IPS-11a (cell line): ENCODE results near the gene GALNT16.
"Not testable (repeated sequence)": the region's sequence is repeated elsewhere in the genome, so short reads cannot be mapped to it uniquely, and the experiment has no call there.

ENCODE experiments used
- H3K4me3 ChIP-seq: one replicate; pipeline ENCODE4 v1.5.1; 2013; ENCODE audit warnings: low read depth, low read length, control low read depth

Gene GALNT16

DNA sequence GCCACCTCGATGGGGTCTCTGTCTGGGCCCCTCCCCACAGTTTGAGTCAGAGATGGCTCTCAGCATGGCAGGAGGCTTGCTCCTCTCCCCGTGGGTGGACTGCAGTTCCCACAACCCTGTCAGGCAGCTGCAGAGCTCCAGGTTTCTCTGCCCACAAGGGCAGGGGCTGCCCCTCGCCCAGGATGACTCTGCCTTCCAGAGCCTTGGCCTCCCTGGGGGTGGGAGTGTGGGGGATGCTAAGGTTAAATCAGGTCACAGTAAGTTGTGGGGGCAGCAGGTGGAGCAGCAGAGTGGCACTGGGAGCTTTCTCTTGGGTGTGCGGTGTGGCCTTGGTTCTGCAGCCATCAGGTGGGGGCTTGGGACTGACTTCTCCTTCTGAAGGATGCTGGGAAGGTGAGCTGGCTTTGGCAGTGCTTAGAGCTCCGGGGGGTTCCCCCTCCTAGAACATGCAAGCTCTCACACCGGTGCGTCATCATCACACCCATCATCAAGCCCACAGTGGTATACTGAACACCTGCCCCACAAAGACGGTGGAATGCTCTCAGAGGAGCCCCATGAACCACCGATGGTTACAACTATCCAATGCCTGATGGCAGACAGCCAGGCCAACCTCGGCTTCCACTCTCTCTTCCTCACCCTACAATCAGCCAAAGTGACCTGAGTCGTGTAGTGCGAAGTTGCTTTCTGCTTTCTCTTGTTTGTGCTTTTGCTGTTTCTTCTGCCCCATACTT is 98.4 kb downstream of the GALNT16 start:
- H3K4me3 ChIP-seq = no peak overlapping the region

DNA sequence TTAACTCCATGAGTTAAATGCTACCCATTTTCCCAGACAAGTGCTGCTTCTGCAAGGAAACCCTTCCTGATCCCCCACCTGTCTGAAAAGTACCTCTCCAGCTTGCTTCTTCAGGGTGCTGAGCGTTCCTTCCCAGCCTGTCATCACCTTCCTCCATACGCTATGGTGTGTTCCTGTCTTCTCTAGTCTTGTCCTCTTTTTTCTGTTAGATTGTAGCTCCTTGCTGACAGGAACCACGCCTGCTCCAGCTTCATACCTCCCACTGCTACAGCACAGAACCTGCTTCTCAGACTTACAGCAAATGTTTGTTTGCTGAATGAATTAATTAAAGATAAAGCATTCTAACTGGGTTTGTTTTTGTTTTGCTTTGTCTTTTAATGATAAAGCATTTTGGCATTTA is 99.0 kb downstream of the GALNT16 start:
- H3K4me3 ChIP-seq = no peak overlapping the region

DNA sequence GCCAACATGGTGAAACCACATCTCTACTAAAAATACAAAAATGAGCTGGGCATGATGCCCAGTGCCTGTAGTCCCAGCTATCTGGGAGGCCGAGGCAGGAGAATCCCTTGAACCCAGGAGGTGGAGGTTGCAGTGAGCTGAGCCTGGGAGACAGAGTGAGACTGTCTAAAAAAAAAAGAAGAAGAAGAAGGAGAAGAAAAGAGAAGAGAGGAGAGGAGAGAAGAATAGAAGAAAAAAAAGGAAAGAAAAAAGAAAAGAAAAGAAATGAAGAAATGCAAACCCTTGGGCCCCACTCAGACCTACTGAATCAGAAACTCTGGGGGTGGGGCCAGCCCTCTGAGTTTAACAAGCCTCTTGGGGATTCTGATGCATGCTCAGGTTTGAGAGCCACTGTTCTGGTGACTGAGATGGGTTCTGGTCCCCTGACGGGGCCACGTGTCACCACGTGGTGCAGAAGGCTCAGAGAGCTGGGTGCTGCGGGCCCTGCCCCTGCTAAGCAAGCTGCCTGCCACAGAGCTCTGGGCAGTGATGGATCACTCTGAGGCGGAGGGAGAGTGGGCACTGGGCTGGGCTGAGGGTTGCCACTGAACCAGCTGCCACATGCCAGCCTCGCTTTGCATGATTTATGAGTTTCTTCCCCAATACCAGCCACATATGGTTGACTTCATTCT is 100.6 kb downstream of the GALNT16 start:
- H3K4me3 ChIP-seq = no peak overlapping the region

DNA sequence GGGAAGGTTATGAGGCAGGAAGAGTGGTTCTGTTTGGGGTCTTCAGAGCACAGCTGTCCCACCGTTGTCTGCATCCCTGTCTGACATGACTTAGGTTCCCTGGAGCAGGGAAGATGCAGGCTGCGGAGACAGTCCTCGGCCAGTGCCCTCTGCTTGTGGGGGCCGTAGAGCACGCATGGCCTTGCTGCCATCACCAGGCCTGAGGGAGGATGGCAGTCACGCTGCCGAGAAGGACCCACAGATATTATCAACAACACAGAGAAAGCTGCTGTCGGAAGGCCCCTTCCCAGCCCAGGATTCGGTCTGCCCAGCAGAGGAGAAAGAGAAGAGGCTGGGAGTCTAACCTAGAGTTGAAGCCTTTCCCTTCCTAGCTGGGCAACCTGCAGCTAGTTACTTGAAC is 103.1 kb downstream of the GALNT16 start:
- no peak overlapping the region for H3K4me3 ChIP-seq

DNA sequence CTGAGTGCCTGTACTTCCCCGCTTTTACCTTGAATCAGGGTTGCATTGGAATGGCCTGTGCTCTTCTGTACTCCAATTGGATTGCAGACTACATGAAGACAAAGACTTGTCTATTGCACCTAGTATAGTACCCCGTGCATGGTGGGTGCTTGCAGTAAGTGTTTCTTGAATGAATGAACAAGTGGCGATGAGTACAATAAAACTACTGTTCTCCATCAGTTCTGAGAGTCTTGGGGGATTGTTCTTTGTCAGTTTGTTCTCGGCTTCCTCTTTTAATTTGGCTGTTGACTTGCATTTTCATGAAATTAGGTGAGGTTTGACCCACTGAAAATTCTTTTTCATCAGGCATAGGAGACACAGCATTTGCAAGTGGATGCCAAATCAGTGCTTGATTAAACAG is 104.0 kb downstream of the GALNT16 start:
- no peak overlapping the region for H3K4me3 ChIP-seq

DNA sequence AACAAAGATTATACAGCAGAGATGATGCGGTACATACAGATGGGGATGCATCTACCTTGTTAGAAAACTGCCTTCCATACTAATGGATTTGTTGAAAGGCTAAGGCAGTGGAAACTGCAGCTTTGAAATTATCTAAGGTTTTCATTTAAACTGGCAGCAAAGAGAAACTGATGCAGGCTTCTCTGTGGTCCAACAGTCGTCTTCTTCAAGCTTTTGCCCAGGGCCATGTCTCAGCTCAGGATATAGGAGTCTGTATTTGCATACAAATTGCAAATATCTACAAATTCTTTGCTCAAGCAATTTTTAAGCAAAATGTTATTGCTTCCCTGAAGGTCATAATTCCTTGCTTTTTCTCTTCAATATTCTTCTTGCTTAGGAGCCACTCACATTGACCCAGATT is 104.4 kb downstream of the GALNT16 start:
- H3K4me3 ChIP-seq = no peak overlapping the region

DNA sequence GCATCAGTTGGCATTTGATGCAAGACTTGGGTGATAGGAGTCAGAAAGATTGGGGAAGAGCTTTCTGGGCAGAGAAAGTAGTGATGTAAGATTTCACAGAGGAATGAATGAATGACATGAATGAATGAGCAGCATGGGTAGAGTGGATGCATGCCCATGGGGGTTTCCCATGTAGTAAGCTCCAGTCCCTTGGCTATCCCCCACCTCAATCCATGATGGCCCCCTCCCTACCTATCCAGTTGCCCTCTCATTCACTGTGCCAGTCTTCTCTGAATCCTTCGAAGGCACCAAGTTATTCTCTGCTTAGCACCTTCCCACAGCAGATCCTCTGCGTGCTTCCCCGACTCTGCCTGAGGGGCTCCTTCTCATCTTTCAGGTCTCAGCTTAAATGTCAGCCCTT is 106.1 kb downstream of the GALNT16 start:
- no peak overlapping the region for H3K4me3 ChIP-seq

DNA sequence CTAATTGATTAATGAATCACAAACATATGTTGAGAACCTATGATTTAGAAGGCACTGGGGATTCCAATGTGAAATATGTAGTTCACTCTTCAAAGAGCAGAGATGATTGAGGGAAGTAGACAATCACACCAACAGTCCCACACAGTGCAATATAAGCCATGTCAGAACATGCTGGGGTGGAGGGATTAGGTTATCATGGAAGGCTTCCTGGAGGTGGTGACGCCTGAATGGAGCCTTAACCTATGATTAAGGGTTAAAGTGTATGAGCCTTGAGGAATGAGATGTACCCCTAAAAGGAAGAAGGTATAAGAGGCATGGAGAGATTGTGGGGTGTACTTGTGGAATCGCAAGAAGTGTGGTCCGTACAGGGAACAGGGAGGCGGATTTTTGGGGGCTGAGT is 106.8 kb downstream of the GALNT16 start:
- H3K4me3 ChIP-seq = no peak overlapping the region

DNA sequence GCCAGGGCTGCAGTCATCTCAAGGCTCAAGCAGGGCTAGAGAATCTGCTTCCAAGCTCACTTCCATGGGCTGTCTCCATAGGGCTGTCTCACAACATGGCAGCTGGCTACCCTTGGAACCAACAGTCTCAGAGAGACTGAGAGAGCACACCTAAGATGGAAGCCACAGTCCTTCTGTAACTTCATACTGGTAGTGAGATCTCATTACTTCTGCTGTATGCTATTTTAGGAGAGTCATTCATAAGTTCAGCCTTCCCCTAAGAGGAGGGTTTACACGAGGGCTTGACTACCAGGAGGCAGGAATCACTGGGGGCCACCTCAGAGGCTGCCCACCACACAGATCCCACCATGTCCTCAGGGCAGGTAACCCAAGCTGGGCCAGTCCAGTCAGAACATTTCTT is 108.4 kb downstream of the GALNT16 start:
- H3K4me3 ChIP-seq = no peak overlapping the region

DNA sequence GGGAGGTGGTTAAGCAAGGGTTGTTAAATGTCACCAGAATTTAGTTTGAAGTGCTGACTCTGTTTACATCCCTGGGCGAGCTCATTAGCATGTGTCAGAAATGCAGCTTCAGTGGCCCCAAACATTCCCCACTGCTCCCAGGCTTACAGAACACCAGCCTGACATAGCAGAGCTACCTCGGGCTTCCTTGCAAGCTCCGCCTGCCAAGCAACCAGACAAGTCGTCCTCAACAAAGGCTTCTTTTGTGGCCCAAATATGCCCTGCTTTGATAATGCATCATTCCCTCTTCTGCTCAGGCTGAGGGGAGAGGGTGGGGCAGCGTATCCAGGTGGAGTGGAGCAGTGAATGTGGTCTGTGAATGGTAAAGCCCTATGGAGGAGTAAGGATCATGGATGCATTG is 110.1 kb downstream of the GALNT16 start:
- no peak overlapping the region for H3K4me3 ChIP-seq

DNA sequence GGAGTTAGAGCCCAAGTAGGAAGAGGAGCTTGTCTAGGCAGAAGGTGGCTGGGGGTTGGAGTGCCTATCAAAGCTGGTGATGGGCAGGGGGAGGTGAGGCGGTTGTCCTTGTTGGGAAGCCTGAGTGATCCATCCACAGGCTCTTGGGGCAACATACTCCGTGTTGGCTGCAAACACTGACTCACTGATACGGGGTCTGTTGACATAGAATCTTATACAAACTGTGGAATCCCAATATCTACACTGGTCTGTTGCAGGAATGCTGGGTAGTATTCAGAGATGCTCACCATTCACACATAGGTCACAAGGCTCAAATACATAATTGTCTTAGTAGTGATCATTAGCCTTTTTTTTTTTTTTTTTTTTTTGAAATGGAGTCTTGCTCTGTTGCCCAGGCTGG is 112.2 kb downstream of the GALNT16 start:
- H3K4me3 ChIP-seq = no peak overlapping the region

DNA sequence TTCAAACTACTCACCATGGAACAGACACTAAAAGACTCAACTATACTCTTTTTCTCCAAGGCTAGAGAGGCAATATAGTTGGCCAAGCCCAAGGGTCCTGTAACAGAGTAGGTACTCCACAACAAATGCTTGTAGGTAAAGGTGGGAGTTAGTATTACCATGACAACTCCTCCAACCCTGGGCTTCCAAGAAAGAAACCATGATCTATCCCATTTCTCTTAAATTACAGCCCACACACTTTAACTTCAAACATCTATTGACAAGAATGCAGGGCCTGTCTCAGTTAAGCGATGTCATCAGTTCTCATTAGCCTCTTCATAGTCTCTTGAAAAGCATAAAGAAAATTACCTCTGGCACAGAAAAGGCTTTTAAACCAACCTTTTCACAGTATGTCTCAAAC is 113.1 kb downstream of the GALNT16 start:
- no peak overlapping the region for H3K4me3 ChIP-seq

DNA sequence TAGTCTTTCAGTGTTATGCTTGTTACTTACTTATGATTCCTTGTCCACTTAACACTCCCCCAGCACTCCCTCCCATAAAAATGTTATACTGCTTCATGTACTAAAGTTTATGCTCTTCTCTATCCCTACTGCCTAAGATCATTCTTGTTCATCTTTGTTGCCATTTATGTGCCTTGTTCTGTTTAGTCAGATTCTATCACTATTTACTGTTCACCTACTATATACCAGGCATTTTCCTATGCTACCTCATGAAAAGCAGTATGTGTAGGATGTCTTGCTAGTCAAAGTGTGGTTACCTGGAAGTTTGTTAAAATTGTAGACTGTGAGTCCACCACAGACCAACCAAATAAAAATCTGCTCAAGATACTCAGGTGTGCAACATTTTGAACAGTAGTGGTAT is 114.3 kb downstream of the GALNT16 start:
- H3K4me3 ChIP-seq = no peak overlapping the region

DNA sequence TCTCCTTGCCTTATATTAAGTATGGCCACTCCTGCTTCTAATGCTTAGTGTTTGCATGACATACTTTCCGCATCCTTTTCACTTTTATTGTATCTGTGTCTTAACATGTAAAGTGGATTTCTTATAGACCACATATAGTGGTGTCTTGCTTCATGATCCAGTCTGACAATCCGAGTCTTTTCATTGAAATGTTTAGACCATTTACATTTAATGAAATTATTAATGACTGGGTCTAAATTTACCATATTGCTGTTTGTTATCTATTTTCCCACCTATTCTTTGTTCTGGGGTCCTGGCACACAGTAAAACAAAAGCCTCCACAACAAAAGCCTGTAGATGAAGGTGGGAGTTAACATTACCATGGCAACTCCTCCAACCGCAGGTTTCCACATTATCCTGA is 115.2 kb downstream of the GALNT16 start:
- H3K4me3 ChIP-seq = no peak overlapping the region

DNA sequence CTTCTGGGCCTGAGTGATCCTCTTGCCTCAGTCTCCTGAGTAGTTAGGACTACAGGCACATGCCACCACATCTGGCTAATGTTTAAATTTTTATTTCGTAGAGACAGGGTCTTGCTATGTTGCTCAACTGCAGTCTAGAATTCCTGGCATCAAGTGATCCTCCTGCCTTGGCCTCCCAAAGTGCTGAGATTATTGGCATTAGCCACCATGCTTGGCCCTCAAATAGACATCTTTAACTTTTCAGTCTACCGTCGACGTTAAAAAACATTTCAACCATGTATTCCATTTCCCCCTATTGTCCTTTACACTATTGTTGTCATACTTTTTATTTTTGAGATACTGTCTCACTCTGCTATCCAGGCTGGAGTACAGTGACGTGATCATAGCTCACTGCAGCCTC is 115.8 kb downstream of the GALNT16 start:
- H3K4me3 ChIP-seq = no peak overlapping the region

DNA sequence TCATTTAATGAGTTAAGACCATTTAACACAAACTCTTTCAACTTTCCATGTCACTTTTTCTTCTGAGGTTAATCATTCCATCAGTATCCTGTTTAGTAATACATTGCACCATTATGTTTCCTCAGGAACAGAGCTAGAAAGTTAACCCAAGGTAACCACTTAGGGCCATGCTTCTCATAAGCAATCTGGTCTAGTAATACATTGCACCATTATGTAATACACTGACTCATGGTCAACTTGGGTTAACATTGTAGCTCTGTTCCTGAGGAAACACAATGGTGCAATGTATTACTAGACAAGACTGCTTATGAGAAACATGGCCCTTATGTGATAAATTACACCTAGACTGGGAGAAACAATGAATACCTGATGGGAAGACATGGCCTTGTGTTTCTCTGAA is 116.5 kb downstream of the GALNT16 start:
- no peak overlapping the region for H3K4me3 ChIP-seq

DNA sequence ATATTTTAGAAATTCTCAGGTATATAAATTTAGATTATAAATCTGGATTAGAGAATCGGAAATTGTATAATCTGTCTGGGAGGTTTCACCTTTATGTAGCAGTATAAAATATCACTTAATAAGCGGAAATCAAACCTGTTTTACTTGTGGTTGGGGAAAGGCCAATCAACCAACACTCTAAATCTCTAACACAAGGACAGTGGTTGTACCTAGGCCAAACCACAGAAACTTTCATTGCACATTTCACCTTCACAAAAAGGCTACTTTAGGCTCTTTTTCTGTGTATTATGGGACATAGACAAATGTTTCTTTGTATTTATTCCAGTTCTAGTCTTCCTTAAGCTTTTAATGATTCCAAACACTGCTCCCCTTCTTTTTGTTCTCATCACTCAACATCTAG is 118.3 kb downstream of the GALNT16 start:
- no peak overlapping the region for H3K4me3 ChIP-seq

DNA sequence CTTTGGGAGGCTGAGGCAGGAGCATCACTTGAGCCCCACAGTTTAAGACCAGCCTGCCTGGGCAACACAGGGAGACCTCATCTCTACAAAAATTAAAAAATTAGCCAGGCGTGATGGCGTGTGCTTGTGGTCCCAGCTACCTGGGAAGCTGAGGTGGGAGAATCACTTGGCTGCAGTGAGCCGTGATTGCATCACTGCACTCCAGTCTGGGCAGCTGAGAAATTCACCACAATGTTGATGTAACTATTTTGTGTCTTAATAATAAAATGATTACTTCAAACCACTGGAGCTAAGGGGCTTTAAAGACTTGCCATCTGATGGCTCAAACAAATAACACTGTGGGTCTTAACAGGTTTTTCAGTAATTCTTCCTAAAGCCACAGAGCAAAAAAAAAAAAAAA is 127.4 kb downstream of the GALNT16 start:
- no peak overlapping the region for H3K4me3 ChIP-seq

DNA sequence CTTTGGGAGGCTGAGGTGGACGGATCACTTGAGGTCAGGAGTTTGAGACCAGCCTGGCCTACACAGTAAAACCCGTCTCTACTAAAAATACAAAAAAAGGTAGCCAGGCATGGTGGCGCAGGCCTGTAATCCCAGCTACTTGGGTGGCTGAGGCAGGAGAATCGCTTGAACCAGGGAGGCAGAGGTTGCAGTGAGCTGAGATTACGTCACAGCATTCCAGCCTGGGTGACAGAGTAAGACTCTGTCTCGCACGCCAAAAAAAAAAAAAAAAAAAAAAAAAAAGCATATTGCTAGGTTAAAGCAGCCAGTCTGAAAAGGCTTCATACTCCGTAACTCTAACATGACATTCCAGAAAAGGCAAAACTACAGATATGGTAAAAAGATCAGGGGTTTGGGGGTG is 131.4 kb downstream of the GALNT16 start:
- H3K4me3 ChIP-seq = not testable (repeated sequence)

DNA sequence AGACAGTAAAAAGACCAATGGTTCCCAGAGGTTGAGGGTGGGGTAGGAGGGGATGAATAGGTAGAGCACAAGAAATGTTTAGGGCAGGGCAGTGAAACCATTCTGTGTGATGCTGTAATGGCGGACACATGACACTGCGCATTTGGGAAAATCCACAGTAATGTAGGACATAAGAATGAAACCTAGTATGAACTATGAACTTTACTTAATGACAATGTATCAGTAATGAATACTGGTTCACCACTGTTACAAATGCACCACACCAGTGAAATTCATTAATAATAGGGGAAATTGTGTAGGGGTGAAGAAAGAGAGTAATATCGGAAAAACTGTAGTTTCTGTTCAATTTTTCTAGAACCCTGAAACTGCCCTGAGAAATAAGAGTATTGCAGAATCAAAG is 132.5 kb downstream of the GALNT16 start:
- H3K4me3 ChIP-seq = no peak overlapping the region

DNA sequence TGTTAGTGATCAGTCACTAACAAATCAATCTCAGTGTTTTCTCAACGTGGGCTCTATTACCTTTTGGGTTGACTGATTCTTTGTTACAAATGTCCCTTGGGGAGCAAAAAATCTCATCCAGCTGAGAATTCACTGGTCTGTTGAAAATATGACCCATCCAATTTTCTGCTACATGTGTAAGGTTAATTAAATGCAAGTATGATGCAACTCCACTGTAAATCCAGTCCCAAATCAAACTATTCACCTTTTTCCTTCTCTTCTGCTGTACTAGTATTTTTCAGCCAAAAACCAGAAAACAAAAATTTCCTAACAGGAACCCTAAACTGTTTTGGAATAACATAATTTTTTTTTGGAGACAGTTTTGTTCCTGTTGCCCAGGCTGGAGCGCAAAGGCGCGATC is 136.0 kb downstream of the GALNT16 start:
- H3K4me3 ChIP-seq = no peak overlapping the region

DNA sequence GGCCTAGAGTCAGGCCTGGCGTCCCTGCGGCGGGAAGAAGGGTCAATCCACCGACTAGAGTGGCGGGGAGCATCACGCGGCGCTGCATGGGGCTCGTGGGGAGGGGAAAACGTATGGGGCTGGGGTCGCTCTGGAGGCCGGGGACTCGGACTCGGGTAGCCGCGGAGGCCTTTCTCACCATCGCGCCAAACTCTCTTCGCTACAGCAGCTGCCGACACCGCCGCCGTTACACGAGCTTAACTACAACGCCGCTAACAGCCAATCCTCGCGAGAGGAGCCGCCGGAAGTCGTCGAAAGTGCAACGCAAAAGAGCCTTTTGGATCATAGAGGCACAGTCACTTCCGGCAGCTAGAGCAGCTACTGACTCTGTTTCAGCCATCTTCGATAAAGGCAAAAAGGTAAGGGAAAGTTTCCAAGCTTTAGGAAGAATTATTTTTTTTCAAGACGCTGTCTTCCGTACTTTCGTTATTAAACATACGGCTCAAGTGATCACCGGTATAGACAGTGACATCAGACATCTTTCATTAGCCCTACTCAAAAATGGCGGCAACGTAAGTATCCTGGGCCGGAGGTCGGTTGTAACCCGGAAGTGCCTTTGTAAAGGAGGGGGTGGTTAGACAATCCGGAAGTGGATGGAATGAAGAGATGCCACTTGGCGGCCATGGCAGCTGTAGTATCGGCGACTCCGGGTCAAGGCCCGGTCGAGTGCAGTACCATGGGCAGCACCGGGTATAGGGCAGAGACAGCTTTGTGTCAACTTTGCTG is 138.3 kb downstream of the GALNT16 start, which contains the start of the genes ERH and SLC39A9:
TSS of gene ERH (minus strand) at position 247 of the 765 bp plus-strand sequence. CDS start at position 181, 66 bp downstream.
TSS of gene SLC39A9 (plus strand) at position 640 of the 765 bp plus-strand sequence. CDS start 678 bp downstream, outside the sequence.
- H3K4me3 ChIP-seq = peak within 1 kb of the TSS; percentile 95
